ENCODE measurements around the gene FIBP. TPM values are rescaled to one million over a fixed set of nuclear protein-coding genes. Genes with fewer than 3 reads are reported as not detected.
A peak's percentile ranks its signal among the peaks of the same experiment; 100 is the strongest.

The FIBP gene
- total and polyA plus RNA-seq, 10 of the 15 experiments (the other 5 are each of a cell fraction or from before 2014, with no cell fraction given) = 65.1 to 182 (median 94.6) TPM

DNA sequence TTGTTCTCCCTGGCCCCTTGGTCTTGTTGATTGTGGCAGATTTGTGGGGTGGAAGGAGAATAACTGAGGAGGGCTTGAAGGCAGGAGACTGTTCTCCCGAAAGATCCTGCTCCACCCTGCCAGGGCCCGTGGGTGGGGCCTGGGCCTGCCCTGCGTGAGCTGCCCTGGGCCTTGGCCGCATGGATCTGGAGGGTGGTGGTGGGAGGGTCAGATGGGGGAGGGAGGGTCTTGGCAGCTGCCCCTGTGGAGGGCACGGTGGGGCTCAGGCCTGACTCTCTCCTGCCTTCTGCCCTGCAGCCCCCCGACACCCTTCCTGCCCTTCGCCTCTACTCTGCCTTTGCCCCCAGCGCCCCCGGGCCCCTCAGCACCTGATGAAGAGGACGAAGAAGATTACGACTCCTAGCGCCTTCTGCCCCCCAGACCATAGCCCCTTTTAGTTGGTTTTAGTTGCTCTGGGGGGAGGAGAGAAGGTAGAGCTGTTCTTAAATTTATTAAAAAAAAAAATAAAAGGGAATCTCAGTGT is 32.8 kb upstream of the FIBP start:
- Histone ChIP-seq H3K9ac (ENCODE audit: control insufficient read depth, insufficient read depth, low read length) (peak overlapping the region; percentile 68; the same call in 1 of the 2 replicates), H3K36me3 (ENCODE audit: control insufficient read depth in 2 of 2, insufficient read depth in 2 of 2, low read length in 1 of 2) (peaks cover 0 to 2% of the 10 kb centered on the region in 2 experiments; a peak in 3 of 4 replicates), H3K27me3 (replicated peaks in 1 of 2; ENCODE audit: control insufficient read depth in 2 of 2, insufficient read depth in 2 of 2, low read length in 1 of 2) (no peaks in the 10 kb centered on the region), H3K27ac (ENCODE audit: control insufficient read depth, insufficient read depth) (peak overlapping the region; percentile 18; the same call in 1 of the 2 replicates), H3K4me3 (peak overlapping the region; percentile 81; the same call in 1 of the 2 replicates), H3K79me2 (ENCODE audit: control insufficient read depth, insufficient read depth, low read length) (peaks cover 34% of the 10 kb centered on the region), H4K20me1 (ENCODE audit: control insufficient read depth, insufficient read depth) (no peaks in the 10 kb centered on the region), H3K4me1 (ENCODE audit: control insufficient read depth, insufficient read depth, low read length) (peaks cover 22% of the 10 kb centered on the region), H3K4me2 (ENCODE audit: control insufficient read depth, insufficient read depth) (peak overlapping the region; percentile 95; the same call in 1 of the 2 replicates), H2AFZ (ENCODE audit: control insufficient read depth, low read depth, low read length) (no peak overlapping the region), H3K9me3 (replicated peaks; ENCODE audit: control insufficient read depth, insufficient read depth, low read length) (no peaks in the 10 kb centered on the region)
- FAIRE-seq = no peak
- in situ Hi-C loops (cut with MboI) = no loop called here
- SMC1A ChIA-PET (ENCODE audit: uncharacterized antibody, unreplicated experiment) = interaction anchor here (1.2 kb wide), 1 partner anchor 31 kb away, joined by 3 read pairs; no protein-coding TSS in a partner anchor
- DNase-seq (ENCODE audit: low read depth, low spot score) = no peak
- CTCF ChIA-PET = interaction anchor here (0.7 to 1.4 kb wide), 3 partner anchors 31 to 216 kb away, joined by 3 to 10 read pairs (median 4); partner anchors contain the start of gene CCDC85B
- intact Hi-C loops (cut with micrococcal nuclease; ENCODE audit: unreplicated experiment) = no loop called here
- RAD21 ChIA-PET (ENCODE audit: unreplicated experiment) = interaction anchor here (1.8 kb wide), 1 partner anchor 30 kb away, joined by 5 read pairs; the partner anchor contains the start of gene CCDC85B
- WGBS (ENCODE audit: insufficient coverage, insufficient replicate concordance, low lambda C conversion rate, missing lambda C conversion rate) = 98% methylated on average over 9 of the region's 12 CpGs
- BruUV-seq (replicated peaks) = no TSS peak
- no peak for ATAC-seq
- POLR2A ChIA-PET = interaction anchor here (0.6 to 1.5 kb wide), 4 partner anchors 23 to 62 kb away, joined by 3 to 5 read pairs (median 4); partner anchors contain the start of gene MUS81
- no peak for TF ChIP-seq POLR2AphosphoS5 (IDR thresholded peaks at IDR 0.05; ENCODE audit: low read length)
- TF ChIP-seq PML (IDR thresholded peaks at IDR 0.05; ENCODE audit: low read length) = no peak
- TF ChIP-seq, protein P1, sequence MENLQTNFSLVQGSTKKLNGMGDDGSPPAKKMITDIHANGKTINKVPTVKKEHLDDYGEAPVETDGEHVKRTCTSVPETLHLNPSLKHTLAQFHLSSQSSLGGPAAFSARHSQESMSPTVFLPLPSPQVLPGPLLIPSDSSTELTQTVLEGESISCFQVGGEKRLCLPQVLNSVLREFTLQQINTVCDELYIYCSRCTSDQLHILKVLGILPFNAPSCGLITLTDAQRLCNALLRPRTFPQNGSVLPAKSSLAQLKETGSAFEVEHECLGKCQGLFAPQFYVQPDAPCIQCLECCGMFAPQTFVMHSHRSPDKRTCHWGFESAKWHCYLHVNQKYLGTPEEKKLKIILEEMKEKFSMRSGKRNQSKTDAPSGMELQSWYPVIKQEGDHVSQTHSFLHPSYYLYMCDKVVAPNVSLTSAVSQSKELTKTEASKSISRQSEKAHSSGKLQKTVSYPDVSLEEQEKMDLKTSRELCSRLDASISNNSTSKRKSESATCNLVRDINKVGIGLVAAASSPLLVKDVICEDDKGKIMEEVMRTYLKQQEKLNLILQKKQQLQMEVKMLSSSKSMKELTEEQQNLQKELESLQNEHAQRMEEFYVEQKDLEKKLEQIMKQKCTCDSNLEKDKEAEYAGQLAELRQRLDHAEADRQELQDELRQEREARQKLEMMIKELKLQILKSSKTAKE (IDR thresholded peaks at IDR 0.05; ENCODE audit: low read depth, poor library complexity, severe bottlenecking) = no peak
- TF ChIP-seq, protein P2, sequence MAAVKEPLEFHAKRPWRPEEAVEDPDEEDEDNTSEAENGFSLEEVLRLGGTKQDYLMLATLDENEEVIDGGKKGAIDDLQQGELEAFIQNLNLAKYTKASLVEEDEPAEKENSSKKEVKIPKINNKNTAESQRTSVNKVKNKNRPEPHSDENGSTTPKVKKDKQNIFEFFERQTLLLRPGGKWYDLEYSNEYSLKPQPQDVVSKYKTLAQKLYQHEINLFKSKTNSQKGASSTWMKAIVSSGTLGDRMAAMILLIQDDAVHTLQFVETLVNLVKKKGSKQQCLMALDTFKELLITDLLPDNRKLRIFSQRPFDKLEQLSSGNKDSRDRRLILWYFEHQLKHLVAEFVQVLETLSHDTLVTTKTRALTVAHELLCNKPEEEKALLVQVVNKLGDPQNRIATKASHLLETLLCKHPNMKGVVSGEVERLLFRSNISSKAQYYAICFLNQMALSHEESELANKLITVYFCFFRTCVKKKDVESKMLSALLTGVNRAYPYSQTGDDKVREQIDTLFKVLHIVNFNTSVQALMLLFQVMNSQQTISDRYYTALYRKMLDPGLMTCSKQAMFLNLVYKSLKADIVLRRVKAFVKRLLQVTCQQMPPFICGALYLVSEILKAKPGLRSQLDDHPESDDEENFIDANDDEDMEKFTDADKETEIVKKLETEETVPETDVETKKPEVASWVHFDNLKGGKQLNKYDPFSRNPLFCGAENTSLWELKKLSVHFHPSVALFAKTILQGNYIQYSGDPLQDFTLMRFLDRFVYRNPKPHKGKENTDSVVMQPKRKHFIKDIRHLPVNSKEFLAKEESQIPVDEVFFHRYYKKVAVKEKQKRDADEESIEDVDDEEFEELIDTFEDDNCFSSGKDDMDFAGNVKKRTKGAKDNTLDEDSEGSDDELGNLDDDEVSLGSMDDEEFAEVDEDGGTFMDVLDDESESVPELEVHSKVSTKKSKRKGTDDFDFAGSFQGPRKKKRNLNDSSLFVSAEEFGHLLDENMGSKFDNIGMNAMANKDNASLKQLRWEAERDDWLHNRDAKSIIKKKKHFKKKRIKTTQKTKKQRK (IDR thresholded peaks at IDR 0.05; ENCODE audit: low read depth, low read length) = no peak
- no peak for TF ChIP-seq HCFC1 (IDR thresholded peaks at IDR 0.05; ENCODE audit: low read length)
- no peak for TF ChIP-seq CHD2 (IDR thresholded peaks at IDR 0.05; ENCODE audit: borderline replicate concordance, low read depth, low read length)
- TF ChIP-seq SUPT20H (IDR thresholded peaks at IDR 0.05; ENCODE audit: borderline replicate concordance, control insufficient read depth, low read depth, low read length) = no peak
- TF ChIP-seq HDGF (IDR thresholded peaks at IDR 0.05) = no peak
- TF ChIP-seq, protein P3, sequence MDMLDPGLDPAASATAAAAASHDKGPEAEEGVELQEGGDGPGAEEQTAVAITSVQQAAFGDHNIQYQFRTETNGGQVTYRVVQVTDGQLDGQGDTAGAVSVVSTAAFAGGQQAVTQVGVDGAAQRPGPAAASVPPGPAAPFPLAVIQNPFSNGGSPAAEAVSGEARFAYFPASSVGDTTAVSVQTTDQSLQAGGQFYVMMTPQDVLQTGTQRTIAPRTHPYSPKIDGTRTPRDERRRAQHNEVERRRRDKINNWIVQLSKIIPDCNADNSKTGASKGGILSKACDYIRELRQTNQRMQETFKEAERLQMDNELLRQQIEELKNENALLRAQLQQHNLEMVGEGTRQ (IDR thresholded peaks at IDR 0.05; ENCODE audit: borderline replicate concordance, low read depth, low read length) = no peak
- no peak for TF ChIP-seq IRF4 (IDR thresholded peaks at IDR 0.05; ENCODE audit: low read depth, low read length)
- TF ChIP-seq, protein P4, sequence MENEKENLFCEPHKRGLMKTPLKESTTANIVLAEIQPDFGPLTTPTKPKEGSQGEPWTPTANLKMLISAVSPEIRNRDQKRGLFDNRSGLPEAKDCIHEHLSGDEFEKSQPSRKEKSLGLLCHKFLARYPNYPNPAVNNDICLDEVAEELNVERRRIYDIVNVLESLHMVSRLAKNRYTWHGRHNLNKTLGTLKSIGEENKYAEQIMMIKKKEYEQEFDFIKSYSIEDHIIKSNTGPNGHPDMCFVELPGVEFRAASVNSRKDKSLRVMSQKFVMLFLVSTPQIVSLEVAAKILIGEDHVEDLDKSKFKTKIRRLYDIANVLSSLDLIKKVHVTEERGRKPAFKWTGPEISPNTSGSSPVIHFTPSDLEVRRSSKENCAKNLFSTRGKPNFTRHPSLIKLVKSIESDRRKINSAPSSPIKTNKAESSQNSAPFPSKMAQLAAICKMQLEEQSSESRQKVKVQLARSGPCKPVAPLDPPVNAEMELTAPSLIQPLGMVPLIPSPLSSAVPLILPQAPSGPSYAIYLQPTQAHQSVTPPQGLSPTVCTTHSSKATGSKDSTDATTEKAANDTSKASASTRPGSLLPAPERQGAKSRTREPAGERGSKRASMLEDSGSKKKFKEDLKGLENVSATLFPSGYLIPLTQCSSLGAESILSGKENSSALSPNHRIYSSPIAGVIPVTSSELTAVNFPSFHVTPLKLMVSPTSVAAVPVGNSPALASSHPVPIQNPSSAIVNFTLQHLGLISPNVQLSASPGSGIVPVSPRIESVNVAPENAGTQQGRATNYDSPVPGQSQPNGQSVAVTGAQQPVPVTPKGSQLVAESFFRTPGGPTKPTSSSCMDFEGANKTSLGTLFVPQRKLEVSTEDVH (IDR thresholded peaks at IDR 0.05; ENCODE audit: low read depth, partially characterized antibody) = no peak
- no peak for TF ChIP-seq RAD21 (IDR thresholded peaks at IDR 0.05; ENCODE audit: insufficient read depth, low read depth, low read length)

Data from GM12878 (cell line).